ENCODE data around the gene CX3CR1. TPM values are rescaled to one million over a fixed set of nuclear protein-coding genes. Genes with fewer than 3 reads are reported as not detected.

The CX3CR1 gene
- total and polyA plus RNA-seq, 9 of the 15 experiments (the other 6 are each of a cell fraction or from before 2014, with no cell fraction given) = 0.03 to 0.21 TPM; not detected in 7

GRCh38 chr3:39260957-39261356 is 18.9 kb downstream of the CX3CR1 start (continued):
- TF ChIP-seq MTA3 (IDR thresholded peaks at IDR 0.05; ENCODE audit: borderline replicate concordance) (no peak), ELK1 (CRISPR knock-in tag; IDR thresholded peaks at IDR 0.05) (no peak), ZNF165 (CRISPR knock-in tag; IDR thresholded peaks at IDR 0.05; ENCODE audit: borderline replicate concordance) (no peak), JUNB (CRISPR knock-in tag; conservative IDR thresholded peaks at IDR 0.05) (no peak), TOE1 (IDR thresholded peaks at IDR 0.05; ENCODE audit: borderline replicate concordance) (no peak), TOE1 (CRISPR knock-in tag; IDR thresholded peaks at IDR 0.05; ENCODE audit: borderline replicate concordance, low read depth) (no peak), TEAD1 (CRISPR knock-in tag; IDR thresholded peaks at IDR 0.05) (no peak), RREB1 (CRISPR knock-in tag; IDR thresholded peaks at IDR 0.05) (0 out of 2 replicates have a peak, but pooled peaks have one; percentile 65), MLLT1 (IDR thresholded peaks at IDR 0.05) (no peak), SPI1 (IDR thresholded peaks at IDR 0.05; ENCODE audit: borderline replicate concordance, low read depth, low read length) (no peak), ZBTB26 (CRISPR knock-in tag; IDR thresholded peaks at IDR 0.05) (no peak), DMBX1 (CRISPR knock-in tag; IDR thresholded peaks at IDR 0.05; ENCODE audit: borderline replicate concordance) (0 out of 2 replicates have a peak, but pooled peaks have one; percentile 42), ZNF696 (CRISPR knock-in tag; conservative IDR thresholded peaks at IDR 0.05) (no peak), TAF1 (IDR thresholded peaks at IDR 0.05; ENCODE audit: control insufficient read depth, extremely low read depth, insufficient read depth, low read length, severe bottlenecking) (no peak), KAT7 (CRISPR knock-in tag; IDR thresholded peaks at IDR 0.05; ENCODE audit: borderline replicate concordance) (no peak), NKRF (IDR thresholded peaks at IDR 0.05; ENCODE audit: borderline replicate concordance) (no peak)
